Activated T-helper 1 cell treated with Interleukin-2 at 50 U/mL for 16 hours (primary cell): Measurements from ENCODE around the gene STK38.

Experiments used
- DNase-seq: peaks from one replicate; pipeline ENCODE4 v3.0.0-alpha.2; 2020; ENCODE audit warnings: low read depth

Gene STK38

DNA sequence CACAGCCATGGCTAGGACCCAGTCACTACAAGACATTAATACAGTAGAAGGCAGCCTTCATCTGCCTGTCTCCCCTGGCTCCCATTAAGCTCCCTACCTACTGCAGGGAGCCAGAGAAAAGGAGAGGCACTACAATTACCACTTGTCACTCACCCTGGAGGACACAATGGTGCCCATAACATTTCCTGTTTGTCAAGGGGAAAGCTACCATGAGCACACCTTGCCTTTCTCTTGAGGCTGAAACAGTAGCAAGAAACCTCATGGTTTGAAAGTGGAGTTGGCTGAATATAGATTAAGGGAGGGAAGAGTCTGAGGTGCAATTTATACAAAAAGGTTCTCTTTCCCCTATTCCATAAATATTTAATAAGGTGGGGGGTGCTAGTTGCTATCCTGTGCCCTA lies 27.9 kb downstream of the STK38 start:
- no peak for DNase-seq

DNA sequence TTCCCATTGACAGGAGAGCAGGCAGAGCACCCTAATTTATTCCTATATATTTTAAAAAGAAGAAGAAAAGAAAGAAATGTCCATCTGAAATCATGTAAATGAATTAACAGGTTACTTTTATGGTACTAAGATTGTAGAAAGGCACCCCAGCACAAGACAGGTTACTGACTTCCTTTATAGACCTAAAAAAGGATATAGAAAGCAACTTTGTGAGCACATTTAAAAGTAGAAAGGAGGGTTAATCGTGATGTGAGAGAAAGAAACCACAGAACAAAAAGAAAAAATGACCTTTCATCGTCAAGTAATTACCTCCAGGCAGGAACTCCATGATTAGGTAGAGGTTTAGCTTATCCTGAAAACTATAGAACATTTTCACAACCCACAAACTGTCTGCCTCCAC lies 29.9 kb downstream of the STK38 start:
- DNase-seq, result no peak

DNA sequence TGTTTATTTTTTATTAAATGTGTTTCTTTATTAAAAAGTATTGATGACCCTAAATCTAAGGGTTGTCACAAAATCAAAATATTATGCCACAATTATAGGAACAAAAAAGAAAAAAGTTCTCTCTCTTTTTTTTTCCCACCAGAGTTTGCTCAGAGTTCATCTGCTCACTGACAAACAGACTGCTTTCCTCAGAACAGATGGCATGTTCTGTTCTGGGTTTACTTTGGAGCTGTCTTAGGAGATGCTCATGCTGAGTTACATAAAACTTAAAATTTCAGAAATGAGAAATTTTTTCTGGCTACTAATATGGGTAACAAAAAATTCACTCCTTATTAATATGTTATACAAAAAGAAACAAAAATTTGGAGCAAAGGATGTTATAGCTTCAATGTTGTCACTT lies 30.3 kb downstream of the STK38 start:
- DNase-seq, result no peak

DNA sequence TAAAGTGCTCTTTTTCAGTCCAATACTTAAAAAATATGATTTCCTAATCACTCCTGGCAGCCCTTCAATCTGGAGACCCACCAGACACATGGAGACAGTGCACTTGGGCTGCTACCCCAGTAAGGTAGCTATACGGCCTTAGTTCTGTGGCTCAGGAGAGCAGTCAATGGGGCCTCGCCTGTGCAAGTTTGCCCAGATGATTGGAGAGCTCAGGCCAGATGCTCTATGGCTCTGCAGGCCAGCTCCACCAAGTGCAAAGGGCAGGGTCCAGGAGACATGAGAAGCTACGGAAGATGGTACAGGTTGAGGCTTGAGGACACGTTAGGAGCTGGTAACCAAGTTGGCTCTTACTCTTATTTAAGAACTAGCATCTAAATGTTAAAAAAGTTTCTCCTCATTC lies 30.7 kb downstream of the STK38 start:
- no peak for DNase-seq

DNA sequence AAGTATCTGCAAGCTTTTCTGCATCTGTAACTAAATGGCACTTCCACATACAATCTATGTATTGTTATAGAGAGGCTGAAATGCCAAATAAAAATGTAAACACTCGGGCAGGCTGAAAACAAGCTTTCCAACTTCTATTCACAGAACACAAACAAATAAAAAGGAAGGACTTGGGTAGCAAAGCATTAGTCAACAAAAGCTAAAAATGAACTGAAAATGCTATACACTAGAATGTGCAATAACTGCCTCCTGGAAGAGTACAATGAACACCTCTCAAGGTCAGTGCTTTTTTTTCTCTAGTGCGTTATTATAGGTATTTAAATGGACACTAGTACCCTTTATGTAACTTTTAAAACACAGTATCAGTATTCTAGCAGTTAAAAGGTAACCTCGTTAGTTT lies 31.4 kb downstream of the STK38 start:
- no peak for DNase-seq

DNA sequence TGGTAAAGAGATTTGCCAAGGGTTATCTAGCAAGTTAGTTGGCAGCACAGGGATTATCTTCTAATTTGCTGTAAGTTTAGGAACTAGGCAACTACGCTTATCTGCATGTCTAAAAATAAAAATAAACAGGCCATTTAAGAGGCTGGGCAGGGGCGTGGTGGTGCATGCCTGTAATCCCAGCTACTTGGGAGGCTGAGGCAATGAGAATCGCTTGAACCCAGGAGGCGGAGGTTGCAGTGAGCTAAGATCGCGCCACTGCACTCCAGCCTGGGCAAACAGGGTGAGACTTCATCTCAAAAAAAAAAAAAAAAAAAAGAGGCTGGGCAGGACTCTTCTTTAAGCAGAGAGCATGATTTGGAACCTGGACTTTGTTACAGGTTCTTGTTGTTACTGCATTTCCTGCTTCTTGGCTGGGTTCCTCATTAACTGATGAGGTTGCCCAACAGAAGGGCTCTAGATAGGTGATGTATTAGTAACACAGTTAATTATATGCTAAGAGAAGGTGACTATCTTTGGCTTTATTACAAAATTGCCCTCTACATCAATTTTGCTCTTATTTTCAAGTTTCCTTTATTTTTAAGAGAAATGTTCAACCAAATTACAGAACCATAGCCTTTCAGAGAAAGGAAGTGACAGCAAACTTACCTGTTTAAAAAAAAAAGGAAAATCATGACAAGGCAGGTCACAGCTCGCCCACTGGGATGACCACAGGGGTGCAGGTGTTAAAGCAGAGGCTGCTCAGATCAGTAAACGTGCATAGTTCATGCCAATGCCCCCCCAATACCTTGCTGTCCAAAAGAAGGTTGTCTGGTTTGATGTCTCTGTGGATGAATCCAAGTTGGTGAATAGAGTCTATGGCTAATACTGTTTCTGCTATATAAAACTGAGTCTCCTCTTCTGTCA lies 32.5 kb downstream of the STK38 start:
- DNase-seq, result no peak

GRCh38 chr6:36510365-36510764 lies 36.9 kb downstream of the STK38 start:
- no peak for DNase-seq

DNA sequence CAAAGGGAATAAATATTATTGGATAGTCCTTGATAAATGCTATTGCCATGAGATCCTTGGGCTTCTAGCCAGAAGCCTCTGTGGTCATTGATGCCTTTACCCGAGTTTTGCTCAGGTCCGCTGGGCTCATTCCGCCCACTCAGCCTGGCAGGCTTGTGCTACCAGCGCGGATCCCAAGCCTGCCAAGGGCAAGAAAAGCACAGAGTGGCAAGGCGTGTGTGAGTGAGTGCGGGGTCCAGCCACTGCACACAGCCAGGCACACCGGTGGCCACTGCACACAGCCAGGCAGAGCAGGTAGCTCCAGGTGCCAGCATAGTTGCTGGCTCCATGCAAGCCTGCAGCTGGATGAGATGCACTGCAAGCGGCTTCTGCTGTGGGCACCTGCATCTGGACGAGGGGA lies 38.7 kb downstream of the STK38 start:
- DNase-seq, result no peak

DNA sequence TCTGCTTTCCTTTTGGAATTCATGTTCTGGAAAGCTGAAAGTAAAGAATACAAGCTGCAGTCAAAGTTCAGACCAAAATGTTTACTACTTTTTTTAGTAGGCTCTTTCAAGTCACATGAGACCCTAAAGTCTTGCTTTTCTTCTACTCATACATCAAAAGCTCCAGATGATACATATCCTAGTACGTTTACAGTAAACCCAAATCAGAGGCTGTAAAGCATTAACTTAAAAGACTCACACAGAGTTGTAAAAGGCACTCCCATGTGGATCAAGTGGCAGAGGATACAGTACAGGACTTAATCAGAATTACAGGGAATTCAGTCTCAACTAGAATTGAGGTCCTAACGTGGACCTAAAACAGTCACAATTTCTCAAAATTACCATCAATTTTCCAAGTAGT lies 40.7 kb downstream of the STK38 start:
- no peak for DNase-seq

DNA sequence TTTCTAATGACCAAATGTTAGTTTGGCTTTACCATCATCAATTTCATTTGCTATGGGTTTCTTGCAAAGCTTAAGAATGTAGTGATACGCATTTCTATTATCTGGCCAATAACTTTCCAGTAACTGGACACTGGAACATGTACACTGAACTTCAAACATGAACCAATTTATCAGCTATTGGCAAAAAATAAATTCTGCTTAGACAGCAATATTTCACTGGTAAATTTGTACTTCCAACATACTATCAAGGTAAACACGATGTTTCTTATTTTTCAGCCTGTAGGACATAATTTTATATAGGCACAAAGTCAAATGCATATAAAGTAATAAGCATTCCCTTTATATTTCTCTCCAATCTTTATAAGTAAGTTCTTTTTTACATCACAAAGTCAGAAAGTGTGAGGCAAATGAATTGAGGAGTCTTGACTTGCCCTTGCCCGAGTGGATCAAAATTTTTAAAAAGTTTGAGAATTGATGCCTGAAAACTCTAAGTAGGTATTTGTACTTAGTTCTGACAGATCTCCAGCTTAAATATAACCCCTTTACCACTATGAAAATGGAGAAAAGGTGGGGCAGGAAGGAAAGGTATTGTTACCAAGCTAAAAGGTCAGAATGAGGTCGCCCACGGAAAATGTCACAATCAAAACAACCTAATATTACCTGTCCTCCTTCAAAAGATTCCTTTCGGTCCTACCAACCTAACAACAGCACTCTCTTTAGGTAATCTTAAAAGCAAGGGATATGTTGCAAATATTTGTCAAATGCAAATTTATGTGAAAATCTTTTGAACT lies 41.3 kb downstream of the STK38 start:
- DNase-seq, result no peak

GRCh38 chr6:36504982-36505381 lies 42.3 kb downstream of the STK38 start:
- no peak for DNase-seq

DNA sequence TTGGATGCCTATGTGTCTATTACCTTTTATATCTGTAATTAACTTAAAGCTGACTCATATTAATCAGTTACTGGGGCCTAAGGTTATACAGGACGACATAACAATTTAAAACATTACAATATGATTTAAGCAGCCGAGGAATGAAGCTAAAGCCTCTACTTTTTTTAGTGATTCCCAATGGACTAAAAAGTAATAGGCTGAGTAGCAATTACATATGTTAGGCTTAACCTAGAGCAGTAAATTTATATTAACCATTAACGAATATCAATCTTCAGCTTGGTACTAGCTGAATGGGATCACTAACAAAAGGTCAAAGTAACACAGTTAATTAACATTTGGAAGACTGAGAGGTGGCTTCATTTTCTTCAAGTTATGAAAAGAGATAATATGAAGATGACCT lies 43.1 kb downstream of the STK38 start:
- no peak for DNase-seq

GRCh38 chr6:36501686-36502085 lies 45.6 kb downstream of the STK38 start:
- DNase-seq, result no peak

GRCh38 chr6:36499918-36500317 lies 47.4 kb downstream of the STK38 start:
- DNase-seq, result no peak

- DNase-seq, result no peak
Observed at GRCh38 chr6:36495086-36495485, 52.2 kb downstream of the STK38 start.

- no peak for DNase-seq
Observed at GRCh38 chr6:36493859-36494258, 53.4 kb downstream of the STK38 start.

- DNase-seq, result no peak
Observed at GRCh38 chr6:36493319-36493718, 54.0 kb downstream of the STK38 start.

- DNase-seq, result no peak
Observed at GRCh38 chr6:36492621-36493020, 54.7 kb downstream of the STK38 start.

GRCh38 chr6:36492092-36492491 lies 55.2 kb downstream of the STK38 start:
- DNase-seq, result no peak

DNA sequence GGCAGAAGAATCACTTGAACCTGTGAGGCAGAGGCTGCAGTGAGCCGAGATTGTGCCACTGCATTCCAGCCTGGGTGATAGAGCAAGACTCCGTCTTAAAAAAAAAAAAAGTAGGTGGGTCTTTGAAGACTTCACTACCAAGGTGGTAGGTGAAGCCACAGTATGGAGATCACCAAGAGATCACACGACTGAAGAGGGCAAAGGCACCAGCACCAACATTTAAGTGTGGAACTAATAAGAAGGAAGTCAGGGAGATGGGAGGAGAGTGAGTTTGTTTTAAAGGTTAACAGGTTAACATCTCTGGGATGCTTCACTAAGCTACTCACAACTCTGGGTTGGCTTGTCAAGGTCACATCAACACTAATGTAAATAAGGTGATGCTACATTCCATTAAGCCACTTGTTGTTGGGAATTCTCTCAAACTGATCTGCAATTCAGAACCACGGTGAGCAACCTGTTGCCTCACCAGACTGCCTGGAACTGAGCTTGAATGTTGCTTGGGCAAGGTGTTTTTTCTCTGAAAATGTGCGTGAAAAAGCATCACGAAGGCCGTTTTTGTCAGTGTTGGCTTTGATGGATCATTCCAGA lies 55.8 kb downstream of the STK38 start:
- no peak for DNase-seq

DNA sequence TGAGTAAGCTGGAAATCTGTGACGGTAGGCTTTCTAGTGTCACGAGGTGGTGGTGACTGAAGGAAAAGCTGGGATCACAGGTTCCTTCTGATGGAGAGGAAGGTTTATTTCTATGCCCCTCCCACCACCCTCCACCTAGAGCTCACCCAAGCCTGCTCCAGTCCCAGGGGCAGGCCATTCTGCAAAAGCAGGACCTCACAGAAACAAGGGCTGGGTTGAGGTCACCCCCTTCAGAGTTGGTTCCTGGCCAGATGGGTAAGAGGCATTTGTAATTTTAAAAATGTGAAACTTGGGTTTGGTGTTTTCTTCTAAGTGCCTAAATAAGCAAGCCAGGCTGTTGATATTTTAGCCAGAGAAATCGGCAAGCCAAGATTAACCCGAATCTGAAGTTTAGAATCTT lies 57.9 kb downstream of the STK38 start:
- no peak for DNase-seq

DNA sequence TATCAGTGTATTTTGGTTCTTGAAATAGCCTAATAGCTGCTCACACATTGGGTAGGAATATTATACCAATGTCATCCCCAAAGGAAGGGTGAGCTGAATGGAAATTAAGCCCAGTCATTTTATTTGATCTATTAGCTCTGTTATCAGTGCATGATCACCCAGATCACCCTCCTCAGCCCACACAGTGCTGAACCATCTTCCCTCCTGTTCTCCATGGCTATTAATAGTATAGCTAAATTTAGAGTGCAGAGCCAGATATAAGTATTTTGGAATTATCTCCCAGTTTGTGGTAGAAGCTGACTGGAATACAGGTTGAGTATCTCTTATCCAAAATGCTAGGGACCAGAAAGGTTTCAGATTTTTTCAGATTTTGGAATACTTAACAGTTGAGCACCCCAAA lies 59.1 kb downstream of the STK38 start:
- DNase-seq, result no peak

GRCh38 chr6:36487698-36488097 lies 59.6 kb downstream of the STK38 start:
- DNase-seq, result no peak
